NCI-H2029 treated with DMSO at 0.1 percent for 48 hours (cell line): Measurements from ENCODE around the gene HOXB4.

ENCODE experiments used
- DNase-seq: peaks from one replicate; lab custom pipeline; 2025; lab: John Stamatoyannopoulos, UW

Gene HOXB4

DNA sequence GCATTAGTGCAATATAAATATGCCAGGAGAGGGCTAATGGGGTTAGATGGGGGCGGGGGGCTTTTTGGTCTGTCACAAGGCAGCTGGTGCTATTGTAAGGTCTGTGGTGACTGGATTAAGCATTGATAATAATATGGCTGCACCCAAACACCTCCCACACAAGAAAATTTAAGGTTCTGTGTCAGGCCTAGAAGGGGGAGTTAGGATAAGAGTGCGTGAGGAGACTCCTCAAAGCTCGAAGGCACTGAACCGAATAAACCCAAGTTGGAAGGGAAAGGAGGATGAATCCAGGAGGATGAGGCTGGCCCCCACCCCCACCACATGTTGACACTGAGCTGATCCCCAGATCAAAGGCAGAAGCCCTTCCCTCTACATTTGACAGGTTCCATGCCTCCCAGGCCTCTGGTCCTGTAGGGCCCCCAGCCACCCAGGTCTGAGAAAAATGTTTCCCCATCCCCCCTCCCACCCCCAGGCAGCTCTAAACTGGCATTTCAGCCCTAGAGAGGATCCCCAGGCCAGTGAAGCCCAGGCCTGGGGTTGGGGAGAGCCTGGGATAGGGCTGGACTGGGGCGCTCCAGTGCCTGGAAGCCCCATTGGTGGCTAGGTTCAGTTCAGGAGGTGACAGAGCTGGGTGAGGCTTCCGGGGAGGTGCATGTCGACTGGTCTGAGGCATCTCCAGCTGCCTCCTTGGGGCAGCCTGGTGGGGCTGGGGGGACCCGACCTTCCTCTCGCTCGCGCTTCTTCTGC is 49.0 kb downstream of the HOXB4 start:
- DNase-seq, result no peak

DNA sequence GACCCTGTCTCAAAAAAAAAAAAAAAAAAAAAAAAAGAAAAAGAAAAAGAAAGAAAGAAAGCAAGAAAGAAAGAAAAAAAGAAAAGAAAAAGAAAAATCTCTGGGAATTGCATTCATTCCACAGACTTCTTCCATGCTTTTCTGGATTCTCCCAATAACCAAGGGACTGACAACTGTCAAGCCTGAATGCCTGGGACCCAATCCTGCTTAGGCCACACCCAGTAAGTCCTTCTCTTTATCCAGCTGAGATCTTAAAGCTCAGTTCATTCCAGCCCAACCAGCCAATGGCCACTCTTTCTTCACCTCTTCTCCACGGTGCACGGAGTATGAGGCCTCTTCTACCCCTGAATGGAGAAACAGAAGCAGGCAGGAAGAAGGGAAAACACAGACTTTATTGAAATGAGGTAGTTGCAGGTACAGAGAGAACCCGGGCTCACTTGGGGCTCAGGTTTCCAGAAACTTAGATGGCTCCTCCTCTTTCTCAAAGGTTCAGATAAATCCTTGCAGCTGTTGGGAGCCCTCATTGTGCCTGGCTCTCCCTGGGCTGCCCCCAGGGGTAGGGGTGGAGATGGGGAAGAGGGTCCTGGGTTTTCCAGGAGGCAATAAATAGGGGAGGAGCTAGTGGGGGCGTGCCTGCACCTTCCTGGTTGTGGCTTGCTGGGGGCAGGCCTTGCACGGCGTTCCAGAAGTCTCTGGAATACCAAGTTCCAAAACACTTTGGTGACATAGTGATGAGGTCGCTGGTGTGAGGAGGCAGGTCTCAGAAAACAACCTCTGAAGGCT is 49.8 kb downstream of the HOXB4 start:
- DNase-seq, result no peak

DNA sequence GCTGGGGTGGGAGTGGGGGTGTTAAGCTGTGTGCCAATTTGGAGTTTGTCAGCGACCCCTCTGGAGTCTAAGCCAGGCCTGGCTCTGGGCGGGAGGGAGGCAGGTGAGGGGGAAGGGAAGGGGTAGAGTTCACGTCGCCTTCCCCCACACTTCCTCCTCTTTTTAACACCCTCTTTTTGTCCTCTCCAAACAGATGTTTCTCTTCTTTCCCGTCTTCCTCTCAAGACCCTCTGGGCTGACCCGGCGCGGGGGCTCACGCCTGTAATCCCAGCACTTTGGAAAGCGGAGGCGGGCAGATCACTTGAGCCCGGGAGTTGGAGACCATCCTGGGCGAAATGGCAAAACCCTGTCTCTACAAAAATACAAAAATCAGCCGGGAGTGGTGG is 50.6 kb downstream of the HOXB4 start:
- DNase-seq, result no peak

DNA sequence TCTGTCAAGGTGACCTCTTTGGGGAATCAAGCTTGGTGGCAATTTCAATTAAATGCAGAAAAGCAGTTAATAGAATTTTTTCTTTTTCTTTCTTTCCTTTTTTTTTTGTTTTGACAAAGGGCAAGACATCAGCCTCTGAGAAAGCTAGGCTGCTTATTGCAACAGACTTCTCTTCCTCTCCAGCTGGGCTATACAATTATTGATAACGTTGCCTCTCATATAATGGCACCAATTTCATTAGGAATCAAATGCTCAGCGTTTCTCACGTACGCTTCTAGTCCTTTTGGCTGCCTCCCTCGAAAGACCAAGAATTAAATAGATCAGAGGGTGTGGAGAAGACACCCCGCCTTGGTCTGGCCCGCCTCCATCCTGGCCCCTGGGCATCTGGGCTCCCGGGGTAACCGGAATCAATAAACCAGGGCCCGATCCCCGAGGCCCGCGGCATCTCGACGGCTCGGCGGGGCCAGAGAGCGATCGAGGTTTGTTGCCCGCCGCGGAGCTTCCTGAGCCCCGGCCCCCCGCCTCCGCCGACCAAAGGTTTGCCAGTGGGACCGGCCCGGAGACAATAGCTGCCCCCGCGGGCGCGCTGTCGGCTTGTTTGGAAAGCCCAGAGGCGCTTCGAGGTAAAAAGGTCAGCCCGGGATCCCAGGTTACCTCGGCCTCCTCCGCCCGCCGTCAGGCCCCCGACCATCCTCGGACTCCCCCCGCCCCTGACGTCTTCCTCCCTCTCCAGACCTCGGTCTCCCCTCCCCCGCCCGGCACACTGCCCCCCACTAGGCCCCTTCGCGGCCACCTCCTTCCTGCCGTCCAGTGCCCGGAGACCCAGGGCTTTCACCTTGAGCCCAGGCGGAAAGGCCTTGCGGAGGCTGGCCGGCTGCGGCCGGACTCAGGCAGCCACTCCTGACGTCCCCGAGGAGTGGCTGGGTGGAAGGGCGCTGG is 51.3 kb downstream of the HOXB4 start:
- DNase-seq, result no peak
